ENCODE data around the gene ROGDI. TPM values are rescaled to one million over a fixed set of nuclear protein-coding genes. Genes with fewer than 3 reads are reported as not detected.

Gene ROGDI
- total RNA-seq, 1 donor from 2014 or later: 22.2 TPM

- Histone ChIP-seq H3K4me3 (no peak overlapping the region), H3F3A (ENCODE audit: low read depth) (peaks cover 30% of the 10 kb centered on the region), H3K9me3 (ENCODE audit: low read depth) (no peaks in the 10 kb centered on the region), H4K20me1 (ENCODE audit: low read depth) (no peaks in the 10 kb centered on the region), H3K27me3 (no peaks in the 10 kb centered on the region), H3K4me1 (peaks cover 20% of the 10 kb centered on the region), H3K4me2 (no peak overlapping the region), H3K9ac (no peak overlapping the region), H2AFZ (replicated peaks) (no peak overlapping the region), H3K27ac (peak overlapping the region; percentile 77), H3K36me3 (no peaks in the 10 kb centered on the region), H3K79me2 (ENCODE audit: low read depth) (no peaks in the 10 kb centered on the region)
- no peak for DNase-seq (ENCODE audit: low spot score)
- Mint-ChIP-seq H3K4me3 (no peak overlapping the region), H3K27ac (no peak overlapping the region), H3K9me3 (no peaks in the 10 kb centered on the region), H3K4me1 (peaks cover 5% of the 10 kb centered on the region), H3K36me3 (peaks cover under 1% of the 10 kb centered on the region), H3K27me3 (ENCODE audit: insufficient read depth, low read depth) (peaks cover 5% of the 10 kb centered on the region)
- TF ChIP-seq EZH2 (IDR thresholded peaks at IDR 0.05) (no peak), CTCF (IDR thresholded peaks at IDR 0.05) (no peak), EZH2phosphoT487 (IDR thresholded peaks at IDR 0.05) (no peak)
Measured at GRCh38 chr16:4747906-4748681, 54.3 kb downstream of the ROGDI start.

DNA sequence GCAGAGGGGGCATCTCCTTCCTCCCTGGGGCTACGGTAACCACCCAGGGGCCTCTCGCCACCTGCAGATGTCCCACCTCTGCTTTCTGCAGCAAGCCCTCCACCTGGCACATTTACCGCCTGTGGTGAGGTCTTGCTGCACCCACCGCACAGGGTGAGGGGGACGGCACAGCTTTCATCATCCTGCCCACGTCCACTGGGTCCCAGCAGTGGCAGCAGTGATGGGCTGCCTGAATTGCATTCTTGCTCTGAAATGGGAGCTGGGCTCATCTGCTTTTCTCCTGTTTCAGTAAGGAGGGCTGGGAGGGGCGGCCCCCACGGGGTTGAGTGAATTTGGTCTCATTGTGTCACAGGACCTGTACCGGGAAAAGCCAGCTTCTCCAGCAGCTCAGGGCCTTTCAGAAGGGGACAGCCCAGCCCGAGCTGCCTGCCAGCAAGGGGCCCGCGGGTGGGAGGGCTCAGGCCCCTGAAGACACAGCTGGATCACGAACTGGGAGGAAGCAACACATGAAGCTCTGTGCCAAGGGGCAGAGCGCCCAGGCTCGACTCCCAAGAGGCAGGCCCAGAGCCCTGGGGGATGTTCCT, 55.4 kb downstream of the ROGDI start:
- no peaks in the 10 kb centered on the region for H3K9me3 ChIP-seq (ENCODE audit: low read depth)
- DNase-seq (ENCODE audit: low spot score): peak; percentile 47
- H3K4me3 ChIP-seq: no peak overlapping the region
- no peak for TF ChIP-seq EZH2 (IDR thresholded peaks at IDR 0.05)
- H3F3A ChIP-seq (ENCODE audit: low read depth): peaks cover 30% of the 10 kb centered on the region
- no peaks in the 10 kb centered on the region for H3K79me2 ChIP-seq (ENCODE audit: low read depth)
- peak overlapping the region; percentile 8 for H3K4me2 ChIP-seq
- H3K27me3 ChIP-seq: no peaks in the 10 kb centered on the region
- no peak overlapping the region for H2AFZ ChIP-seq (replicated peaks)
- Mint-ChIP-seq H3K9me3 (no peaks in the 10 kb centered on the region), H3K36me3 (no peaks in the 10 kb centered on the region), H3K27me3 (ENCODE audit: insufficient read depth, low read depth) (peaks cover 8% of the 10 kb centered on the region), H3K4me1 (peaks cover 5% of the 10 kb centered on the region), H3K4me3 (no peak overlapping the region), H3K27ac (no peak overlapping the region)
- no peaks in the 10 kb centered on the region for H4K20me1 ChIP-seq (ENCODE audit: low read depth)
- H3K27ac ChIP-seq: peak overlapping the region; percentile 77
- no peaks in the 10 kb centered on the region for H3K36me3 ChIP-seq
- peak overlapping the region; percentile 8 for H3K9ac ChIP-seq
- H3K4me1 ChIP-seq: peaks cover 20% of the 10 kb centered on the region

Small RNA genes within 50 kb of the gene (small RNA-seq; reads per million reads assigned to genes)
- not detected for gene RF00017

Other genes with a start within 250 kb of the ROGDI start
- gene C16orf96, start 246.3 kb downstream of the ROGDI start, total RNA-seq (ENCODE audit: low replicate concordance): 0.11 and 0.99 TPM in 2 replicates
- gene UBALD1, start 187.7 kb downstream of the ROGDI start, total RNA-seq (ENCODE audit: low replicate concordance): 0.97 and 11.9 TPM in 2 replicates
- gene MGRN1, start 177.8 kb downstream of the ROGDI start, total RNA-seq (ENCODE audit: low replicate concordance): 17.5 and 22.4 TPM in 2 replicates
- 10.9 and 39.3 TPM in 2 replicates for gene NUDT16L1, start 109.1 kb downstream of the ROGDI start, total RNA-seq (ENCODE audit: low replicate concordance)
- 20.6 and 32.7 TPM in 2 replicates for gene ANKS3, start 68.4 kb downstream of the ROGDI start, total RNA-seq (ENCODE audit: low replicate concordance)
- gene DNAAF8, start 68.1 kb downstream of the ROGDI start, total RNA-seq (ENCODE audit: low replicate concordance): not detected in 2 replicates
- 4.2 and 17.9 TPM in 2 replicates for gene ZNF500, start 35.5 kb downstream of the ROGDI start, total RNA-seq (ENCODE audit: low replicate concordance)
- not detected in 2 replicates for gene SEPTIN12, start 14.3 kb downstream of the ROGDI start, total RNA-seq (ENCODE audit: low replicate concordance)
- not detected in 2 replicates for gene SMIM22, start 7.3 kb downstream of the ROGDI start, total RNA-seq (ENCODE audit: low replicate concordance)
- 53.0 and 57.0 TPM in 2 replicates for gene GLYR1, start 44.7 kb upstream of the ROGDI start, total RNA-seq (ENCODE audit: low replicate concordance)
- 28.4 and 32.7 TPM in 2 replicates for gene UBN1, start 44.8 kb upstream of the ROGDI start, total RNA-seq (ENCODE audit: low replicate concordance)
- 1.0 and 2.8 TPM in 2 replicates for gene PPL, start 134.5 kb upstream of the ROGDI start, total RNA-seq (ENCODE audit: low replicate concordance)
- 0.41 and 0.65 TPM in 2 replicates for gene SEC14L5, start 155.7 kb upstream of the ROGDI start, total RNA-seq (ENCODE audit: low replicate concordance)
- 3.3 and 19.9 TPM in 2 replicates for gene NAGPA, start 231.3 kb upstream of the ROGDI start, total RNA-seq (ENCODE audit: low replicate concordance)